ENCODE measurements around the gene ZNF680.
"Not testable (repeated sequence)": the region's sequence is repeated elsewhere in the genome, so short reads cannot be mapped to it uniquely, and the experiment has no call there.

Gene ZNF680

GRCh38 chr7:64581926-64582894 lies 19.3 kb upstream of the ZNF680 start:
- peak; percentile 63 for DNase-seq
- no peak overlapping the region for H3K27ac ChIP-seq
- no peak for TF ChIP-seq CTCF (IDR thresholded peaks at IDR 0.05; ENCODE audit: low read depth, low read length, missing control alignments)
- in situ Hi-C loops (cut with HindIII; ENCODE audit: low pct_ligation_motif_present, low sequenced_read_pairs) = no loop called here
- no peaks in the 10 kb centered on the region for H3K36me3 ChIP-seq (replicated peaks)
- no peak overlapping the region for H3K4me3 ChIP-seq (ENCODE audit: low read depth, low read length)
- no peaks in the 10 kb centered on the region for H3K27me3 ChIP-seq (replicated peaks)

- no peak for TF ChIP-seq CTCF (IDR thresholded peaks at IDR 0.05; ENCODE audit: low read depth, low read length, missing control alignments)
These were observed 18.5 kb upstream of the ZNF680 start for GRCh38 chr7:64581391-64581790.

GRCh38 chr7:64574540-64575099 lies 11.7 kb upstream of the ZNF680 start:
- in situ Hi-C loops (cut with HindIII; ENCODE audit: low pct_ligation_motif_present, low sequenced_read_pairs) = no loop called here
- no peaks in the 10 kb centered on the region for H3K27me3 ChIP-seq (replicated peaks)
- no peaks in the 10 kb centered on the region for H3K36me3 ChIP-seq (replicated peaks)
- H3K4me3 ChIP-seq (ENCODE audit: low read depth, low read length) = peak overlapping the region; percentile 69
- TF ChIP-seq CTCF (IDR thresholded peaks at IDR 0.05; ENCODE audit: low read depth, low read length, missing control alignments) = no peak
- peak; percentile 61 for DNase-seq
- H3K27ac ChIP-seq = no peak overlapping the region

More at GRCh38 chr7:64581391-64581790, 18.5 kb upstream of the ZNF680 start:
- in situ Hi-C loops (cut with HindIII; ENCODE audit: low pct_ligation_motif_present, low sequenced_read_pairs) = no loop called here
- Histone ChIP-seq H3K27me3 (replicated peaks) (no peaks in the 10 kb centered on the region), H3K4me3 (ENCODE audit: low read depth, low read length) (no peak overlapping the region), H3K27ac (no peak overlapping the region), H3K36me3 (replicated peaks) (no peaks in the 10 kb centered on the region)
- DNase-seq = no peak

GRCh38 chr7:64570284-64570605 lies 7.4 kb upstream of the ZNF680 start:
- in situ Hi-C loops (cut with HindIII; ENCODE audit: low pct_ligation_motif_present, low sequenced_read_pairs); H3K27me3 ChIP-seq (replicated peaks); DNase-seq; H3K27ac ChIP-seq; H3K36me3 ChIP-seq (replicated peaks): not testable (repeated sequence)
- peak overlapping the region; percentile 50 for H3K4me3 ChIP-seq (ENCODE audit: low read depth, low read length)

- in situ Hi-C loops (cut with HindIII; ENCODE audit: low pct_ligation_motif_present, low sequenced_read_pairs); H3K27me3 ChIP-seq (replicated peaks); H3K36me3 ChIP-seq (replicated peaks); H3K27ac ChIP-seq: not testable (repeated sequence)
- H3K4me3 ChIP-seq (ENCODE audit: low read depth, low read length) = peak overlapping the region; percentile 50
- DNase-seq = peak; percentile 35
- peak; percentile 70 for TF ChIP-seq CTCF (IDR thresholded peaks at IDR 0.05; ENCODE audit: low read depth, low read length, missing control alignments)
These were observed 6.8 kb upstream of the ZNF680 start for GRCh38 chr7:64569372-64570283.

- TF ChIP-seq CTCF (IDR thresholded peaks at IDR 0.05; ENCODE audit: low read depth, low read length, missing control alignments) = no peak
- DNase-seq = no peak
- H3K4me3 ChIP-seq (ENCODE audit: low read depth, low read length) = peak overlapping the region; percentile 97
- H3K27ac ChIP-seq = peak overlapping the region; percentile 63
- no peaks in the 10 kb centered on the region for H3K36me3 ChIP-seq (replicated peaks)
- H3K27me3 ChIP-seq (replicated peaks) = no peaks in the 10 kb centered on the region
- in situ Hi-C loops (cut with HindIII; ENCODE audit: low pct_ligation_motif_present, low sequenced_read_pairs) = no loop called here
These were observed 630 bp downstream of the ZNF680 start for GRCh38 chr7:64562256-64562625.
